Measurements from ENCODE around the gene ITGA1. TPM values are rescaled to one million over a fixed set of nuclear protein-coding genes. Genes with fewer than 3 reads are reported as not detected.
A peak's percentile ranks its signal among the peaks of the same experiment; 100 is the strongest.

Gene ITGA1
- total and polyA plus RNA-seq, 4 donors: 24.2 to 187 (median 48.5) TPM

DNA sequence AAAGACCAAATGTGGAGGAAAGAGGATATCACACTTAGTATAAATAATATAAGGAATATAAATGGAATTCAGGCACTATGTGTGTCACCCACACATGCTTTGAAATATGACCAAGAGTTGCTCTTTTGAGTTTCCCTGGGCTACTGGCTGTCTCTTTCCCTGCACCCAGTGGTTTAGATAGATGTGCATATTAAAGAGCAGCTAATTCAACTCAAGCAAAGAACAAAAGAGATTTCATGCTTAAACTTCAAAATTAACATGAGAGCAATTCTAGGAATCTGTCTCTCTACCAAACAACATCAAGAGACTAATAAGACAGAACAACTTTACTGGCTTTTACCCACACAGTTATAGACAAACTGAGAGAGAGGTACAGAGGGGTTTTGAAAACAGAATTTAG lies 38.0 kb upstream of the ITGA1 start:
- Histone ChIP-seq H3K27ac (ENCODE audit: low read depth in 1 of 2, low read length in 2 of 2) (no peak overlapping the region), H3K36me3 (ENCODE audit: control insufficient read depth in 4 of 4, insufficient read depth in 3 of 4, low read depth in 1 of 4, low read length in 3 of 4) (no peaks in the 10 kb centered on the region), H3K4me1 (ENCODE audit: control insufficient read depth in 4 of 4, insufficient read depth in 4 of 4, low read length in 3 of 4) (no peaks in the 10 kb centered on the region), H3K27me3 (ENCODE audit: control insufficient read depth in 4 of 4, insufficient read depth in 4 of 4, low read length in 3 of 4) (no peaks in the 10 kb centered on the region), H3K4me3 (ENCODE audit: low read depth in 1 of 3, low read length in 3 of 3) (no peak overlapping the region), H3K9ac (ENCODE audit: low read depth in 1 of 2, low read length in 2 of 2) (no peak overlapping the region), H3K9me3 (ENCODE audit: control insufficient read depth in 4 of 4, low read length in 3 of 4) (no peaks in the 10 kb centered on the region)
- no peak for DNase-seq (ENCODE audit: low spot score)
- TF ChIP-seq, protein P1, sequence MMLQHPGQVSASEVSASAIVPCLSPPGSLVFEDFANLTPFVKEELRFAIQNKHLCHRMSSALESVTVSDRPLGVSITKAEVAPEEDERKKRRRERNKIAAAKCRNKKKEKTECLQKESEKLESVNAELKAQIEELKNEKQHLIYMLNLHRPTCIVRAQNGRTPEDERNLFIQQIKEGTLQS (IDR thresholded peaks at IDR 0.05): no peak
- TF ChIP-seq YY1 (IDR thresholded peaks at IDR 0.05) (no peak), NR2F2 (IDR thresholded peaks at IDR 0.05) (no peak), RAD21 (IDR thresholded peaks at IDR 0.05) (no peak)

DNA sequence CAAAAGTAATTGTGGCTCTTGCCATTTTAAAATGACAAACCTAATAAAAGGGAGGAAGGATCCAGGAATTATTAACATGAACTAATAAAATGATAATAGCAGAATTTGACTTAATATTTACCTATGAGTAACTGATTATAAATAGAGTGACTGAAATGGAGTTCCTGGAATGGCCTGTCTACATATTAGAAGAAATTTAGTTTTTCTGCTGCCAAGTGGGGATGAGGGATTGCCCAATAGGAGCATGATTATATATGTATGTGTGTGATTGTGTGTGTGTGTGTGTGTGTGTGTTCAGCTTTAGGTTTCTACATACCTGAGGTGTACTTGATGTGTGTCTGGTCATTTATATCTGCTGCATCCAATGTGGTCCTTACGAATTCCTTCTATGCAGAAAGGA lies 36.6 kb upstream of the ITGA1 start:
- TF ChIP-seq FOXA2 (IDR thresholded peaks at IDR 0.05): peak; percentile 32
- peak; percentile 11 for TF ChIP-seq FOXA1 (IDR thresholded peaks at IDR 0.05)
- TF ChIP-seq TAF1 (conservative IDR thresholded peaks at IDR 0.05): no peak
- no peak for TF ChIP-seq GABPA (IDR thresholded peaks at IDR 0.05 in 1 of 2, conservative IDR thresholded peaks at IDR 0.05 in 1 of 2)
- H3K4me1 ChIP-seq (ENCODE audit: control insufficient read depth in 4 of 4, insufficient read depth in 4 of 4, low read length in 3 of 4): no peaks in the 10 kb centered on the region
- no peak overlapping the region for H3K4me3 ChIP-seq (ENCODE audit: low read depth in 1 of 3, low read length in 3 of 3)
- no peak for DNase-seq (ENCODE audit: low spot score)
- no peak overlapping the region for H3K9ac ChIP-seq (ENCODE audit: low read depth in 1 of 2, low read length in 2 of 2)
- H3K27me3 ChIP-seq (ENCODE audit: control insufficient read depth in 4 of 4, insufficient read depth in 4 of 4, low read length in 3 of 4): no peaks in the 10 kb centered on the region
- H3K27ac ChIP-seq (ENCODE audit: low read depth in 1 of 2, low read length in 2 of 2): no peak overlapping the region
- no peaks in the 10 kb centered on the region for H3K36me3 ChIP-seq (ENCODE audit: control insufficient read depth in 4 of 4, insufficient read depth in 3 of 4, low read depth in 1 of 4, low read length in 3 of 4)
- H3K9me3 ChIP-seq (ENCODE audit: control insufficient read depth in 4 of 4, low read length in 3 of 4): no peaks in the 10 kb centered on the region
- 98% methylated on average over 1 of the region's 1 CpG for WGBS

DNA sequence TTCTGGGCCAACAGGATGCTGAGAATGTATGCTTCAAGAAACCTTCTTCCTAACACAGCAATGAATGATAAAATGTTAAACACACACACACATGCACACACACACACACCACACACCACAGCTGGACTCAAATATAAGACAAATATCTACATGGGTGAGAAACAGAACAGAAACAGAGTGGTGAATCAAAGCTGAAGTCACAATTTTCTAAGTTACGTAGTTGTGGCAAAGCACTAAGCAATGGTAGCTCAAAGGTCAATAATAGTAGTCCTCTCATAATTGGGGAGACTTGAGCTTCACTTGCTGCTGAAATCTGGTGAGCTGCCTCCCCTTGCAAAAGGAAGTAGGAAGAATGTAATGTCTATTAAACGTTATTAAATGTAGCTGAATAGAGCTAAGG lies 33.7 kb upstream of the ITGA1 start:
- no peaks in the 10 kb centered on the region for H3K9me3 ChIP-seq (ENCODE audit: control insufficient read depth in 4 of 4, low read length in 3 of 4)
- no peak overlapping the region for H3K27ac ChIP-seq (ENCODE audit: low read depth in 1 of 2, low read length in 2 of 2)
- H3K4me3 ChIP-seq (ENCODE audit: low read depth in 1 of 3, low read length in 3 of 3): no peak overlapping the region
- DNase-seq (ENCODE audit: low spot score): no peak
- no peaks in the 10 kb centered on the region for H3K27me3 ChIP-seq (ENCODE audit: control insufficient read depth in 4 of 4, insufficient read depth in 4 of 4, low read length in 3 of 4)
- no peak overlapping the region for H3K9ac ChIP-seq (ENCODE audit: low read depth in 1 of 2, low read length in 2 of 2)
- WGBS: 87% methylated on average over 2 of the region's 2 CpGs
- H3K36me3 ChIP-seq (ENCODE audit: control insufficient read depth in 4 of 4, insufficient read depth in 3 of 4, low read depth in 1 of 4, low read length in 3 of 4): no peaks in the 10 kb centered on the region
- H3K4me1 ChIP-seq (ENCODE audit: control insufficient read depth in 4 of 4, insufficient read depth in 4 of 4, low read length in 3 of 4): no peaks in the 10 kb centered on the region
- TF ChIP-seq SP1 (IDR thresholded peaks at IDR 0.05) (no peak), HNF4A (conservative IDR thresholded peaks at IDR 0.05) (no peak), YY1 (IDR thresholded peaks at IDR 0.05) (no peak), RAD21 (IDR thresholded peaks at IDR 0.05) (no peak), GABPA (IDR thresholded peaks at IDR 0.05 in 1 of 2, conservative IDR thresholded peaks at IDR 0.05 in 1 of 2) (no peak), FOXA1 (IDR thresholded peaks at IDR 0.05) (no peak), JUND (IDR thresholded peaks at IDR 0.05) (no peak), RXRA (IDR thresholded peaks at IDR 0.05) (no peak), TAF1 (conservative IDR thresholded peaks at IDR 0.05) (no peak), EGR1 (IDR thresholded peaks at IDR 0.05; ENCODE audit: low read depth in 2 of 2) (no peak)
- TF ChIP-seq, protein P2, sequence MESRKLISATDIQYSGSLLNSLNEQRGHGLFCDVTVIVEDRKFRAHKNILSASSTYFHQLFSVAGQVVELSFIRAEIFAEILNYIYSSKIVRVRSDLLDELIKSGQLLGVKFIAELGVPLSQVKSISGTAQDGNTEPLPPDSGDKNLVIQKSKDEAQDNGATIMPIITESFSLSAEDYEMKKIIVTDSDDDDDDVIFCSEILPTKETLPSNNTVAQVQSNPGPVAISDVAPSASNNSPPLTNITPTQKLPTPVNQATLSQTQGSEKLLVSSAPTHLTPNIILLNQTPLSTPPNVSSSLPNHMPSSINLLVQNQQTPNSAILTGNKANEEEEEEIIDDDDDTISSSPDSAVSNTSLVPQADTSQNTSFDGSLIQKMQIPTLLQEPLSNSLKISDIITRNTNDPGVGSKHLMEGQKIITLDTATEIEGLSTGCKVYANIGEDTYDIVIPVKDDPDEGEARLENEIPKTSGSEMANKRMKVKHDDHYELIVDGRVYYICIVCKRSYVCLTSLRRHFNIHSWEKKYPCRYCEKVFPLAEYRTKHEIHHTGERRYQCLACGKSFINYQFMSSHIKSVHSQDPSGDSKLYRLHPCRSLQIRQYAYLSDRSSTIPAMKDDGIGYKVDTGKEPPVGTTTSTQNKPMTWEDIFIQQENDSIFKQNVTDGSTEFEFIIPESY (IDR thresholded peaks at IDR 0.05): no peak
- TF ChIP-seq, protein P3, sequence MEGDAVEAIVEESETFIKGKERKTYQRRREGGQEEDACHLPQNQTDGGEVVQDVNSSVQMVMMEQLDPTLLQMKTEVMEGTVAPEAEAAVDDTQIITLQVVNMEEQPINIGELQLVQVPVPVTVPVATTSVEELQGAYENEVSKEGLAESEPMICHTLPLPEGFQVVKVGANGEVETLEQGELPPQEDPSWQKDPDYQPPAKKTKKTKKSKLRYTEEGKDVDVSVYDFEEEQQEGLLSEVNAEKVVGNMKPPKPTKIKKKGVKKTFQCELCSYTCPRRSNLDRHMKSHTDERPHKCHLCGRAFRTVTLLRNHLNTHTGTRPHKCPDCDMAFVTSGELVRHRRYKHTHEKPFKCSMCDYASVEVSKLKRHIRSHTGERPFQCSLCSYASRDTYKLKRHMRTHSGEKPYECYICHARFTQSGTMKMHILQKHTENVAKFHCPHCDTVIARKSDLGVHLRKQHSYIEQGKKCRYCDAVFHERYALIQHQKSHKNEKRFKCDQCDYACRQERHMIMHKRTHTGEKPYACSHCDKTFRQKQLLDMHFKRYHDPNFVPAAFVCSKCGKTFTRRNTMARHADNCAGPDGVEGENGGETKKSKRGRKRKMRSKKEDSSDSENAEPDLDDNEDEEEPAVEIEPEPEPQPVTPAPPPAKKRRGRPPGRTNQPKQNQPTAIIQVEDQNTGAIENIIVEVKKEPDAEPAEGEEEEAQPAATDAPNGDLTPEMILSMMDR (IDR thresholded peaks at IDR 0.05; ENCODE audit: low read depth, low read length, missing input control): no peak

Data from liver (tissue), 9 donors.